ENCODE results near the gene NHLH1. TPM values are rescaled to one million over a fixed set of nuclear protein-coding genes. Genes with fewer than 3 reads are reported as not detected.

Gene NHLH1
- under 0.01 TPM in 1 of 2 replicates, not detected in the other for total RNA-seq

GRCh38 chr1:160366731-160367515, at the start of gene NHLH1:
NHLH1 (plus strand) TSS chr1:160367071; CDS start chr1:160370732, 3,661 bp downstream.

GRCh38 chr1:160342953-160343869, 23.7 kb upstream of the NHLH1 start, which contains the start of the genes COPA and NCSTN:
COPA (minus strand) TSS chr1:160343250; CDS start chr1:160343170, 80 bp downstream.
NCSTN (plus strand) TSS chr1:160343383; CDS start chr1:160343397, 14 bp downstream.

GRCh38 chr1:160400223-160400645, 33.4 kb downstream of the NHLH1 start, which contains the start of gene VANGL2:
VANGL2 (plus strand) TSS chr1:160400564; CDS start chr1:160415838, 15,274 bp downstream.

Other genes with a start within 250 kb of the NHLH1 start
- not detected in 2 replicates for gene ATP1A4, start 215.5 kb upstream of the NHLH1 start, total RNA-seq
- 0.26 and 0.50 TPM in 2 replicates for gene CASQ1, start 176.5 kb upstream of the NHLH1 start, total RNA-seq
- 112 and 136 TPM in 2 replicates for gene PEA15, start 161.7 kb upstream of the NHLH1 start, total RNA-seq
- gene DCAF8, start 104.5 kb upstream of the NHLH1 start, total RNA-seq: 98.3 and 108 TPM in 2 replicates
- gene PEX19, start 81.9 kb upstream of the NHLH1 start, total RNA-seq: 43.6 and 53.8 TPM in 2 replicates
- 365 and 405 TPM in 2 replicates for gene COPA, start 23.8 kb upstream of the NHLH1 start, total RNA-seq
- 86.9 and 87.2 TPM in 2 replicates for gene NCSTN, start 23.7 kb upstream of the NHLH1 start, total RNA-seq
- gene VANGL2, start 33.5 kb downstream of the NHLH1 start, total RNA-seq: not detected in 2 replicates
- gene SLAMF6, start 156.2 kb downstream of the NHLH1 start, total RNA-seq: under 0.01 TPM in 1 of 2 replicates, not detected in the other
- gene CD84, start 212.4 kb downstream of the NHLH1 start, total RNA-seq: under 0.01 TPM in 1 of 2 replicates, not detected in the other

All from aortic smooth muscle cell (primary cell).